GM12864 (cell line): ENCODE data around the gene THRB.

Experiments used
- DNase-seq: peaks from one replicate; pipeline ENCODE4 v3.0.0-alpha.2; 2011; ENCODE audit warnings: low read depth
- H3K4me3 ChIP-seq: 2 replicates; pipeline ENCODE4 v1.5.1; 2011; ENCODE audit warnings: mild to moderate bottlenecking, low read depth, low read length, control low read depth
- TF ChIP-seq, protein P1 (sequence below): IDR thresholded peaks from 2 replicates; pipeline ENCODE4 v1.5.1; 2011; ENCODE audit warnings: low read depth, mild to moderate bottlenecking, moderate library complexity, low read length, control low read depth, inconsistent platforms; ENCODE audit errors: missing control alignments

The THRB gene

DNA sequence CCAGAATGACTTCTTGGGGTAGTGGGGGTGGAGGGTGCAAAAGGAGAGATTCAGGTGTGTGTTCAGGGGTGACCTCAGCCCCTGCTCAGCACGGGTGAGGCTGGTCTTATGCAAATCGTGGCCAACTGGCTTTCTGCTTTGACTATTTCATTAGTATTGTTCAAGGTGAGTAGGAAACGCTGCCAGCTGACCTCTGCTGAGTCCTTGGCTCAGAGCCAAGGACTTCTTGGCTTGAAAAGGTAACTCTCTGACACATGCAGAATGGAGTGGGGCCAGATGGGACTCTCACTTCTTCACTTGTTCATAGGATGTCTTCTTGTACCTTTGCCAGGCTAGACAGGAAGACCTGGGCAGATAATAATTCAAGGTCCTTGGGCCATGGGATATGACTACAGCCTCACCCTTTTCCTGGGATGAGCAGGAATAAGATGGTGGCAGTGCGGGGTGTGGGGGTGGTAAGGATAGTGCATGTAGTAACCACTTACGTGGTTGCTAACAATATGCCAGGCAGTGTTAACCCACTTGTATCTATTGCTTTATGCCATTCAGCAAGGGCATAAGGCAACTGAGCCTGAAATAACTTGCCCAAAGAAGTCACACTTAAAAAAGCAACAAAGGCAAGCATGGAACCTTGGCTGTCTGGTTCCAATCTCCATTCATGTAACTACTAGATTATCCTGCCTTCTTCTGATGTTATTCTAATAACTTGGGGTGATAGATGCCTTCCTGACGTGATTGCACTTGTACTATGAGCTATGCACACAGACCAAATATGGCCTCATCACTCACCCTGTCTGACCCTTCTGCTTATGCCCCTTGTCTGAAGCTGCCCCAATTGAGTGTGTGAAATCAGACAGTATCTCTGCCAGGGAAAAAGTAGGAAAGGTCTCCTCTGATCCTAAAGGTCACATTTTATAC is 356.4 kb downstream of the THRB start:
- no peak for DNase-seq
- TF ChIP-seq, protein P1, sequence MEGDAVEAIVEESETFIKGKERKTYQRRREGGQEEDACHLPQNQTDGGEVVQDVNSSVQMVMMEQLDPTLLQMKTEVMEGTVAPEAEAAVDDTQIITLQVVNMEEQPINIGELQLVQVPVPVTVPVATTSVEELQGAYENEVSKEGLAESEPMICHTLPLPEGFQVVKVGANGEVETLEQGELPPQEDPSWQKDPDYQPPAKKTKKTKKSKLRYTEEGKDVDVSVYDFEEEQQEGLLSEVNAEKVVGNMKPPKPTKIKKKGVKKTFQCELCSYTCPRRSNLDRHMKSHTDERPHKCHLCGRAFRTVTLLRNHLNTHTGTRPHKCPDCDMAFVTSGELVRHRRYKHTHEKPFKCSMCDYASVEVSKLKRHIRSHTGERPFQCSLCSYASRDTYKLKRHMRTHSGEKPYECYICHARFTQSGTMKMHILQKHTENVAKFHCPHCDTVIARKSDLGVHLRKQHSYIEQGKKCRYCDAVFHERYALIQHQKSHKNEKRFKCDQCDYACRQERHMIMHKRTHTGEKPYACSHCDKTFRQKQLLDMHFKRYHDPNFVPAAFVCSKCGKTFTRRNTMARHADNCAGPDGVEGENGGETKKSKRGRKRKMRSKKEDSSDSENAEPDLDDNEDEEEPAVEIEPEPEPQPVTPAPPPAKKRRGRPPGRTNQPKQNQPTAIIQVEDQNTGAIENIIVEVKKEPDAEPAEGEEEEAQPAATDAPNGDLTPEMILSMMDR, result no peak
- H3K4me3 ChIP-seq, result no peak overlapping the region

DNA sequence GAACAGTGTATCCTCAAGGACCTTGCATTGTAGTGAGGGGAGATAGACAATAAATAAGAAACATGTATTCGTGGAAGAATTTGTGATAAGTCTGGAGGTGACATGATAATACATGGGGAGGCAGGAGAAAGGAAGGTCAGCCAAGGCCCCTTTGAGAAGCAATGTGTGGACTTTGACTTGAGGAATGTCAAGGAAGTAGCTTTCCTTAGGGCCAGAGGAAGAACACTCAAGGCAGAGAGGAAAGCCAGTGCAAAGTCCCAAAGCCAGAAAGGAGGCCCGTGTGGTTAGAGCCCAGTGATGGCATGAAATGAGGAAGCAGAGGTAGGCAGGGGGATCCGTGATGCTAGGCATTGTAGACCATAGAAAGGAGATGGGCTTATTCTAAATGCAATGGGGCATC is 357.3 kb downstream of the THRB start:
- DNase-seq, result no peak
- no peak overlapping the region for H3K4me3 ChIP-seq
- TF ChIP-seq, protein P1, result no peak

GRCh38 chr3:24136624-24137310 is 357.9 kb downstream of the THRB start:
- no peak for DNase-seq
- TF ChIP-seq, protein P1, result no peak
- H3K4me3 ChIP-seq, result no peak overlapping the region

DNA sequence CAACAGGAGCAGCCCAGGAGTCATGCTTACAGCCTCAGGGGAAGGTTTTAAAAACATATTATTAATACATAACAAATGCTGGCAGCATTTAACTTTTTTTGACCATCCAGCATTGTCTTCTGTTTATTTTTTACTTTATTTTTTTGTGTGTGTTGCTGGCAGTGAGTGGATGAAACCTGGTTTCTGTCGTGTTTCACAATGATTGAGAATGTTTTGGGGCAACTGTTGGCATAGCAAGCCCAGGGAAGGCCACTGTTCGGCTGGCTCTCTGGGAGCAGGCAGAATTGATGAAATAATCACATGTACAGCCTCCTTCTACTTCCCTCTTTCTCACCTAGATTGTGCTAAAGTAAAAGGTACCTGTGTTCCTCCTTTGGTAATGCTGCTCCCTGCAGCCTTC is 359.4 kb downstream of the THRB start:
- no peak for DNase-seq
- TF ChIP-seq, protein P1, result no peak
- no peak overlapping the region for H3K4me3 ChIP-seq

DNA sequence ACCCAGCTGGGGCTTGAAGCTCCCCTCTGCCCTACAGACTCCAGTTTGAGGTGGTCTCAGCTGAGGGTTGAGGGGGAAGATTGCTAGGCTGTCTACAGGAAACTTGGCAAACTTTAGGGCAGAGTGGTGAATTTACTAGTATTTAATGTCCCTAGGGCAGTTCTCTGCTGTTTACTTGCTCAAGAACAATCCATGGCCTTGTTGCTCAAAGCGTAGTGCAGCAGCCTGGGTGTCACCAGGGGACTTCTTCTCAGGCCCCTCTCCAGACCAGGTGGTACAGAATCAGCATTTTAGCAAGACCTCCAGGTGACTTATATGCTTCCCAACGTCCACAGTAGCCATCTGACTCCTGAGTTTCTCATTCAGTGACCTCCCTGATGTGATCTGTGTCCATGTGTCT is 360.7 kb downstream of the THRB start:
- TF ChIP-seq, protein P1, result no peak
- no peak overlapping the region for H3K4me3 ChIP-seq

DNA sequence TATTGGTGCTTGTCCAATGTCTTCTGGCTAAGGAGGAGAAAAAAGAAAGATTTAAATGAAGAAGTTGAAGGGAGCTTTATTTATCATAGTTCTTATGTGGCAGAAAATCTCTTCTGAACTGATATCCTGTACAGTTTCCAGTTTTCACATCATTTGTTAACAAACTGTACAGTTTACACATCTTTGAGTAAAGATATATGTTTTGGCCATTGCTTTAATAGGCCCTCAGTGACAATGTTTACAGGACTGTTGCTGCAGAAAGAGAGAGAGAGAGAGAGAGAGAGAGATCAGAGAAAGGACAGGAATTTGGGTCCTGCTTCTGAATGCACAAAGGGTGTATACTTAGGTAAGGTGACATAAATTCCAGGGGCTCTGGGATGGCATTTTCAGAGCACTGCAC is 361.2 kb downstream of the THRB start:
- TF ChIP-seq, protein P1, result no peak
- no peak overlapping the region for H3K4me3 ChIP-seq
- no peak for DNase-seq

More for the DNA sequence above, 360.7 kb downstream of the THRB start:
- DNase-seq, result no peak
